ENCODE results near the gene HOXB6.
A peak's percentile ranks its signal among the peaks of the same experiment; 100 is the strongest.

The HOXB6 gene

DNA sequence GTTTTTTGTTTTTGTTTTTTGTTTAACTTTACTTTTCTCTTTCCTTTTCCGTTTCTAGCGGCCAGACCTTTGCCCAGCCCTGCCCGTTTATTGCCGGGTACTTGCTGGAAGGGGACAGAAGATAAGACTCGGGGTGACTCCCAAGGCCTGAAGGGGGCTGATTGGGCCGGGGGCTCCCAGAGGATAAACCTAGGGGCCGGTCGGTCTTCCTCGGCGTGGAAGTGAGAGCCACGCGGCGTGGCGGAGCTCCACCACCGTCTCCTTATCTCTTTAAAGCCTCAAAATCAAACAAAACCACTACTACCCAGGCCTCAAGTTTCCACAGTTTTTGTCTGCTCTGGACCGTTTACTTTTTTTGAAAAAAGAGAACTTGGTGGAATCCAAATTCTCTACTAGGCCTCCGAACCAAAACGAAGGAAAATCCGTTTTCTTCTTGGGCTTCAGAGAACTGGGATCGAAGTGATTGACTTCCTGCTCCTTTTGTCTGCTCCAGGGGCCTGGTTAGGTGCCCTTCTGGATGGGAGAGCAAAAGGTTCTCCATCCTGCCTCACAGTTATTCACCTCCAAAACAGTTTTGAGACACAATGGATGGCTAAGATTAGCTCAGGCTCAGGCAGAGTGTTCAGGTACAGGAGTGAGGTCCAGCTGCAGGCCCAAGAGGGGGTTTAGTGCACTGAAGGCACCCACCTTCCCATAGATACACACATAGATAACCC, 29.9 kb upstream of the HOXB6 start:
- DNase-seq: no peak

DNA sequence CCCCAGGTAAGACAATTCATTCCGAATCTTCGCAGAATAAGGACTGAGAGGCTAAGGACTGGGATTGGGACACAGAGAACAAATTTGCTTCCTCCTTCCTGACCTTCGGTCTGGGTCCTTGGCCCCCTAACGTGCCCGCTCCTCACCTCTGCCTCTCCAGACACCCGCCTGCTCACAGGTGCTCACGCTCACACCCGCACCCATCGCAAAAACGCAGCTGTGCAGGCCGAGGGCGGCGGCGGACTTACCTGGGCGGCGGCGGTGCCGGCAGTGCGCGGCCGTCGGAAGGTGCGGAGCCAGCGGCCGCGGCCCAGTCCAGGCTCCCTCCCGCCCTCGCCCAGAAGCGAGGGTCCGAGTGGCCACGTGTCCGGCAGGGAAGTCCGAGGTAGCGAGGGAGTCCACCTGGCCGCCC, 28.5 kb upstream of the HOXB6 start:
- DNase-seq: no peak

DNA sequence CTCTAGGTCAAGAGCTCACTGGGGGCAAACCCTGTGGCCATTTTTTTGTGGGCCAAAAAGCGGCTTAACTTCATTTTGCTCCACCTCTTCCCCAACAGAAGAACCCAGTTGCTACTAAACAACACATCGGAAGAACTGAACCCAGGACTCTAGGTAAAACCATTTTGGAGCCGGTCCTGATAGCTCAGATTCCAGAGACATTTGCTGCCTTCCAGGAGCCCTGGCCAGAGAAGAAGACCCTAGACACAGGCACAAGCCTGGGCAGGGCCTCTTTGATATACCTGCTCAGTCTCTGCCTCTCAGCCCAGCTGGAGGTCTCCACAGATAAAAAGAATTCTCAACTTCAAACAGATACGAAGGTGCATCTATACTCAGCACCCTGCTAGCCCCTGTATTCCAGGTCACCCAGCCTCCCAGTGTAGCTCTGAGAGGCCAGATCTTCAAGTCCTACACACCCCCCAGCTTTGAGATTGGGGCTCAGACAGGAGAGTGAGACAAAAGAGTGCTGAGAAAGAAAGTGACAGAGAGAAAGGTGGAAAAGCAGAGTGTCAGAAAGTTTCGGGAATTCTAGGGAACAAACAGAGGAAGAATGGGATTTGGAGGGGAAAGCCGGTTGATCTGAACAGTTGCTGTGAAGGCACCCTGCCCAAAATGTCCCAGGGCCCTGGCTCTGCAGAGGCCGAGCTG, 27.9 kb upstream of the HOXB6 start:
- DNase-seq: no peak

- DNase-seq: no peak
These were observed 27.1 kb upstream of the HOXB6 start for GRCh38 chr17:48631693-48632578.

DNA sequence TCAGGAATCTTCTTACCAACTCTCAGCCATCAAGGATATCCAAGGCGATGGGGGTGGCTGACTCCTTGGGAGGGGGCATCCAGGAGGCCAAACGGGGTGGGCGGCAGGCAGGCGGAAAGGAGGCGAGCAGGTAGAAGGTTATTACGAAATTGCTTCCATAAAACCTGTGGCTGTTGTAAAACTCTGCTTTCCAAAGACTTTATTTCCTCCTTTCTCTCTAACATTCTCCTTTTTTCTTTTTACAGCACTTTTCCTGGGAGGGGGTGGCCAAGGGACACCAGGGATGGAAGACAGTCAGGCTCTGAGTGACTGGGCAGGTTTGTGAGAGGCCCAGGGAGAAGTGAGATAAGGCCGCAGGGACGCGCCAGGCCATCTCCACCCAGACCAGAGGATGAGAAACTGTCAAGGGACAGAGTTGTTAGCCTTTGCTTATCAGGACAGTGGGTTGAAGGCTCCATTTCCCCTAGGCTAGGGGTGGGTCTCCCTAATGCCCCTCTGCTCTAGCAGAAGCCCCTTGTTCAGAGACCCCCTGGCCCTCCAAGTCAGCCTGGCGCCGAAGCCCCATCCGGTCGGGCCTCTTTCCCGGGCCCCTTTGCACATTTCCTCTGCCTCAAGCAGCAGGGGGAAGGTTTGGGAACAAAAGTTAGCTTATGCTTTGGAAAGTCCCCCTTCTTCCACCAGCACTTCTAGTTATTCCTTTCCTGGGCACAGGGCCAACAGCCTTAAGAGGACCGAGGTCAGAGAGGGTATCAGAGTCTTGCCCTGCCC, 26.3 kb upstream of the HOXB6 start:
- DNase-seq: no peak

GRCh38 chr17:48630009-48630924, 25.5 kb upstream of the HOXB6 start:
- no peak for DNase-seq

DNA sequence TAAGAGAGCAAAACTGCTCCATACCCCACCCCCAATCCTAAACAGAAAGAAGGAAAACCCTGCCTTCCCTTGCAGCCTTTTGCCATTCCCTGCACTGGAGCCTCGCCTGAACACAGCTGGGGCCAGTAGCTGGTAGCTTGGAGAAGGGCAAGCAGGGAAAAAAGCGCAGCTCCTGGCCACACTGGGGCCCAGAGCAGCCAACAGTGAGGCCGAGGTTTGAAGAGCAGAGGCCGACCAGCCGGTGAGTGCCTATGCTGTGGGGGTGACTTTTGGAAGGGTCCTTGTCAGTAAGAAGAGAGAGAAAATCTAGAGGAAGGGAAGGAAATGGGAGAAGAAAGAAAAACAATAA, 24.6 kb upstream of the HOXB6 start:
- DNase-seq: no peak

DNA sequence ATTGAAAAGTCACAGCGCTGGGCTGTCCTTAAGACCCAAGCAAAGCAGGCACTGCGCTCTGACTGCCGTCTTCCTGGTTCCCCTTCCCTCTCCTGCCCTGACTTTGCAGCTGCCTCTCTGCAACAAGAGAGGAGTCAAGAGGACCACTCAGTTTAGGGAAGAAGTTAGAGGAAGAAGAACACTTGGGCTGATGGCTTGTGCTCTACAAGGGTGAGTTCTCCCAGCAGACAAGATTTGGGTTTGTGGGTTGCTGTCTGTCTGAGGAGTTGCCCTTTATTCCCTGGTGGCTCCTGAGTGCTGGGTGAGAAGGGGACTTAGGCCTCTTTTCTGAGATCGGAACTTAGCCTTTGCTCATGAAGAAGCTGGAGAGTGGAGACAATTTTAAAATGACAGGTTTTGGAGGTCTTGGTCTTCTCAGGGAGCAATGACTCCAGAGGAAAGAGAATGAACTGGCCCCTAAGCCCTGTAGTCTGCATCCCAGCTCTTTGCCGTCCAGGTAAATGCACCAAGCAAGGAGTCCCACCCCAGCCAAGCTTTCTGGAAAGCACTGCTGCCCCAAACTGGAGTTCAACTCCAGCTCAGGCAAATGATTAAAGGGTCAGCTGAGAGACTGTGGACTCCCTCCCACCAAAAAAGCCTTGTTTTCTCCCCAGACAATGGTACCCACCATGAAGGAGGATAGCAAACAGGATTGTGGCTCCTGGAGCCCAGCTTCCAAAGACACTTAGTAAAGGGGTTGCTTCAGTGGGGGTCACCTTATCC, 24.0 kb upstream of the HOXB6 start:
- no peak for DNase-seq

DNA sequence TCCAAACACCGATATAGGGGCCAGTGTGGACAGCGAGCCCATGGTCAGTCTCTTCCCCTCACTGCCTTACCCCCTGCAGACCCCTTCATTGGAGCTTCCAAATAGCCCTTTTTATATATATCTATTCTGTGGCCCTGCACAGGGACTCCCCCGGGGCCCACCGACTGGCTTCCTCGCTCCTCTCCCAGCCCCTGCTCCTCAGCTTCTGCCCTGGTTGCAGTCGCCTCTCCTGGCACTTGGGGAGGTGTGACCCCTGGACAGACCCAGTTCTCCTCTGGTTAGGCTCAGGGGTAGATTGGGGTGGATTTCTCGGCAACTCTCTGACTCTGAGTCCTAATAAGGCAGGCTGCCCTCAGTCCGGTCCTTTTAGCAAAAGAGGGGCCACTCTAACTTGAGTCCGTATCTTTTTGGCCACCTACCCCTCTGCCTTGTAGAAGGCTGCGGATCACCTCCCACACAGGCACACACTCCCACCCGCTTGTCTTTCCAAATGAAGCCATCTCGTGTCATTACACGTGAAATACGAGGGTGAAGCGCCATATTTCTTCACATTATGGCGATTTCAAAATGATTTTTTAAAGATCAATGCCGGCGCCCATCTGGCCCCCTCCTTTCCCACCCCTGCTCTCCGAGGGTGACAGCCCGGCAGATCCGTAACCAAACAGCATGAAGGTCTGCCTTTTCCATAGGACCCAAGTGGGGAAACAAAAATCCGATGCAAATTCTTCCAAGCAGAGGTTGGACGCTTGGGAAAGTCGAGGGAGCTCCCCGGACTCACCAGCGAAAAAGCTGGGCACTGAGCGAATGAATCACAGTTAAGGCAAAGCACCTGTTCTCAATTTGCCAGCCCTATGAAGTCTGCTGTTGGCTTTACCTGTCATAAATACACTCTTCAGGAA, 23.1 kb upstream of the HOXB6 start:
- no peak for DNase-seq

DNA sequence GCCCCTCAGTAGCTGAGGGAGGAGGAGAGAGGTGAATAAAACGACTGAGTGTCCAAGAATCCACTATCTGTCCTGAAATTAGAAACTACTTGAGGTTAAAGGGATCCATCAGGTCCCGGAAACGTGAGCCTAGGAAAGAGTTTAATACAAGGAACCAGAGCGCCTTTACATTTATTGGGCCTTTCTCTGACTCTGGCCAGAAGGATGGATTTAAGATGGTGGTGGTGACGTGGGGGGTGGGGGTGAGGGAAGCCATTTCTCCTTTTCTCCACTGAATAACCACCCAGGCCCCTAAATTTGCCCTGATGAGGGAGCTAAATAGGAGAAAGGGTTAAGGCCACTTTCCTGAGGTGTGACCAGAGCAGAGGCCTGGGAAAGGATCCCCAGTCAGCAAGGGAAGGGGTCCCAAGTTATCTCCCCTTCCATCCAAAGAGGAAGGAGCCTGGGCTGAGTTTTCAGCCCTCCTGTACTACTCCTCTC, 22.4 kb upstream of the HOXB6 start:
- DNase-seq: no peak

DNA sequence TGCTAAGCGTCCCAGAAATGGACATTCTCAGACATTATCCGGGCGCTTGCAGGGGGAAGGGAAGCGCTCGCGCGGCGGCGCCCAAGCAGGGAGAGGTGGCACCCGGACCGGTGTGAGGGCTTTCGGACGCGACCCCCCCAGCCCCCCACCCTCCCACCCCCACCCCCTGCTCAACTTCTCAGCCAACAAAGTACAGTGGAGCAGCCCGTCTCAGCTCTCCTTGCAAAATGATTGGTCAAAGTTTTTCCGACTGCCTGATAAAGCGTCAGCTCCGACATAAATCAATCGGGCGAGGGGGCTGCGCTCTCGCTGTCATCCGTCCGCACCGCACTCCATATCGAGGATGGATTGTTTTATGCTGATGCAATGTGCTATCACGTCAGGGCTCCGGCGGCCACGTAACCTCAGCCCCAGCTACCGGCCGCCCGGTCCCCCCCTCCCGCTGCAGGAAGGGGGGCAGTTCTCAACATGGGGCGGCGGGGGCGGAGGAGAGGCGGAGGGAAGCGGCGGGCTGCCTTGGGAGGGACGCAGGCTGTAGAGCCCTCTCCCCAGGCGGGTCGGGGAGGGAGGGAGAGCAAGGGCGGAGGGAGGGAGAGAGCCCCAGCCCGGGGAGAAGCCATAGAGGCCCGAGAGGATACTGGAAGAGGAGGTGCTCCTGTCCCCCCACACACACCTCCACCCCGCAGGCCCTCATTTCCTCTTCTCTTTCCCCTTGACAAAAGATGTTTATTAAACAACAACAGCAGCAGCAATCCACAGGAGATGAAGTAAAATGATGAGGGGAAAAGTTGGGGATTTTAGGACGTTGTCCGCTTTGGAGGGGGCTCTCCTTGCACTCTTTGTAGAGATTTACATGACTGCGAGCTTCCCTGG, 21.7 kb upstream of the HOXB6 start, which contains the start of gene HOXB9:
Gene HOXB9 (minus strand): TSS at position 114 of the 873 bp plus-strand sequence. CDS start 89 bp downstream, at position 25.
- peak in 1 of 2 experiments; percentile 25 for DNase-seq

- peak in 1 of 2 experiments; percentile 28 for DNase-seq
These were observed 20.9 kb upstream of the HOXB6 start for GRCh38 chr17:48625495-48626244.

- DNase-seq: peak; percentile 27 to 69
These were observed 20.0 kb upstream of the HOXB6 start for GRCh38 chr17:48624544-48625494.

GRCh38 chr17:48624118-48624517, 19.3 kb upstream of the HOXB6 start:
- no peak for DNase-seq

- DNase-seq: no peak
These were observed 18.8 kb upstream of the HOXB6 start for GRCh38 chr17:48623583-48623982.

DNA sequence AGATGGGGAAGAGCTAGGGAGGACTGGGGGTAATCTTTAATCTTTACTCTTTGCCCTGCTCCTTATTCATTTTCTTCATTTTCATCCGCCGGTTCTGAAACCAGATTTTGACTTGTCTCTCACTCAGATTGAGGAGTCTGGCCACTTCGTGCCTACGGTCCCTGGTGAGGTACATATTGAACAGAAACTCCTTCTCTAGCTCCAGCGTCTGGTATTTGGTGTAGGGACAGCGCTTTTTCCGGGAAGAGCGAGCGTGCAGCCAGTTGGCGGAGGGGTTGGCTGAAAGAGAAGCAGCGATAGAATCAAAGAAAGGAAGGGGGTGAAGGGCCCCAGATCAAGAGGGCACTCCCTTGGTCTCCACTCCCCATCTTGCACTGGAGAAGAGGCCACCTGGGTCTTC, 18.1 kb upstream of the HOXB6 start:
- no peak for DNase-seq

Data from NCI-H524 (cell line).